HEK293 (cell line): ENCODE measurements around the gene EIF4A3.

ENCODE experiments used
- HOXC10 ChIP-seq: sonication (generic); formaldehyde crosslinking; IDR thresholded peaks from 2 replicates; pipeline ENCODE4 v1.8.1; 2023; ENCODE audit warnings: mild to moderate bottlenecking, missing genetic modification reagents
- KLF7 ChIP-seq: fragments of 450-650 bp; formaldehyde crosslinking; IDR thresholded peaks from 2 replicates; pipeline ENCODE4 v1.5.1; 2016; ENCODE audit warnings: missing biosample characterization, missing genetic modification characterization, borderline replicate concordance
- KLF8 ChIP-seq: fragments of 450-650 bp; formaldehyde crosslinking; IDR thresholded peaks from 2 replicates; pipeline ENCODE4 v1.5.1; 2016; ENCODE audit warnings: missing biosample characterization, missing genetic modification characterization
- PATZ1 ChIP-seq: fragments of 450-650 bp; formaldehyde crosslinking; IDR thresholded peaks from 2 replicates; pipeline ENCODE4 v1.5.1; 2016; ENCODE audit warnings: missing biosample characterization, missing genetic modification characterization
- PBX3 ChIP-seq: sonication (generic); formaldehyde crosslinking; IDR thresholded peaks from 2 replicates; pipeline ENCODE4 v1.8.1; 2022; ENCODE audit warnings: mild to moderate bottlenecking, moderate library complexity, missing genetic modification reagents
- TCF7L2 ChIP-seq: IDR thresholded peaks from 2 replicates; pipeline ENCODE4 v1.6.1; 2011; ENCODE audit warnings: low read depth, mild to moderate bottlenecking, inconsistent platforms, low read length, moderate library complexity, borderline replicate concordance
- ZBTB7A ChIP-seq: fragments of 450-650 bp; formaldehyde crosslinking; IDR thresholded peaks from 2 replicates; pipeline ENCODE4 v1.5.1; 2016; ENCODE audit warnings: low read depth, missing biosample characterization, missing genetic modification characterization
- ZFP37 ChIP-seq: fragments of 450-650 bp; formaldehyde crosslinking; IDR thresholded peaks from 2 replicates; pipeline ENCODE4 v1.5.1; 2016; ENCODE audit warnings: missing biosample characterization, missing genetic modification characterization
- ZFP69B ChIP-seq: fragments of 450-650 bp; formaldehyde crosslinking; IDR thresholded peaks from 2 replicates; pipeline ENCODE4 v1.5.1; 2016; ENCODE audit warnings: missing biosample characterization, missing genetic modification characterization
- ZNF133 ChIP-seq: fragments of 450-650 bp; formaldehyde crosslinking; IDR thresholded peaks from 2 replicates; pipeline ENCODE4 v1.5.1; 2016; ENCODE audit warnings: missing biosample characterization, missing genetic modification characterization
- ZNF223 ChIP-seq: fragments of 450-650 bp; formaldehyde crosslinking; IDR thresholded peaks from 2 replicates; pipeline ENCODE4 v1.5.1; 2016; ENCODE audit warnings: missing biosample characterization, missing genetic modification characterization
- ZNF23 ChIP-seq: fragments of 450-650 bp; formaldehyde crosslinking; IDR thresholded peaks from 2 replicates; pipeline ENCODE4 v1.5.1; 2016; ENCODE audit warnings: missing biosample characterization, missing genetic modification characterization, borderline replicate concordance
- ZNF274 ChIP-seq, 2 experiments: fragments of 200-500 bp in 1 of 2; fragments of 450-650 bp in 1 of 2; sonication (Bioruptor generic) in 1 of 2; formaldehyde crosslinking in 1 of 2; IDR thresholded peaks; 2 replicates each; pipeline versions ENCODE4 v1.5.1 to v1.6.1; 2014 to 2016; ENCODE audit warnings: borderline replicate concordance in 1 of 2, inconsistent platforms in 1 of 2, low read length in 1 of 2, missing biosample characterization in 1 of 2, missing genetic modification characterization in 1 of 2
- ZNF302 ChIP-seq: fragments of 450-650 bp; formaldehyde crosslinking; IDR thresholded peaks from 2 replicates; pipeline ENCODE4 v1.5.1; 2016; ENCODE audit warnings: missing biosample characterization, missing genetic modification characterization, low read depth
- ZNF341 ChIP-seq: fragments of 450-650 bp; formaldehyde crosslinking; IDR thresholded peaks from 2 replicates; pipeline ENCODE4; 2016; ENCODE audit warnings: low read depth, missing biosample characterization, missing genetic modification characterization
- ZNF354C ChIP-seq: fragments of 450-650 bp; formaldehyde crosslinking; IDR thresholded peaks from 2 replicates; pipeline ENCODE4 v1.5.1; 2016; ENCODE audit warnings: missing biosample characterization, missing genetic modification characterization, low read depth, borderline replicate concordance
- ZNF391 ChIP-seq: fragments of 450-650 bp; formaldehyde crosslinking; IDR thresholded peaks from 2 replicates; pipeline ENCODE4 v1.5.1; 2016; ENCODE audit warnings: low read depth, missing biosample characterization, missing genetic modification characterization, borderline replicate concordance
- ZNF449 ChIP-seq: fragments of 450-650 bp; formaldehyde crosslinking; IDR thresholded peaks from 2 replicates; pipeline ENCODE4 v1.5.1; 2017; ENCODE audit warnings: missing biosample characterization, mild to moderate bottlenecking, missing genetic modification characterization, moderate library complexity
- ZNF501 ChIP-seq: fragments of 450-650 bp; formaldehyde crosslinking; IDR thresholded peaks from 2 replicates; pipeline ENCODE4 v1.5.1; 2016; ENCODE audit warnings: missing biosample characterization, missing genetic modification characterization
- ZNF544 ChIP-seq: fragments of 450-650 bp; formaldehyde crosslinking; IDR thresholded peaks from 2 replicates; pipeline ENCODE4 v1.5.0; 2017; ENCODE audit warnings: missing biosample characterization, missing genetic modification characterization
- ZNF561 ChIP-seq: fragments of 450-650 bp; IDR thresholded peaks from 2 replicates; pipeline ENCODE4 v1.5.1; 2018; ENCODE audit warnings: missing biosample characterization, missing genetic modification characterization, borderline replicate concordance
- ZNF658 ChIP-seq: fragments of 450-650 bp; formaldehyde crosslinking; IDR thresholded peaks from 2 replicates; pipeline ENCODE4; 2016; ENCODE audit warnings: missing biosample characterization, missing genetic modification characterization
- ZNF664 ChIP-seq: fragments of 450-650 bp; formaldehyde crosslinking; IDR thresholded peaks from 2 replicates; pipeline ENCODE4 v1.5.1; 2016; ENCODE audit warnings: missing biosample characterization, missing genetic modification characterization
- ZNF677 ChIP-seq: fragments of 450-650 bp; IDR thresholded peaks from 2 replicates; pipeline ENCODE4 v1.5.0; 2018; ENCODE audit warnings: missing biosample characterization, mild to moderate bottlenecking, missing genetic modification characterization, moderate library complexity
- ZNF704 ChIP-seq: fragments of 450-650 bp; formaldehyde crosslinking; IDR thresholded peaks from 2 replicates; pipeline ENCODE4 v1.5.1; 2016; ENCODE audit warnings: missing biosample characterization, missing genetic modification characterization
- ZNF707 ChIP-seq: fragments of 450-650 bp; formaldehyde crosslinking; IDR thresholded peaks from 2 replicates; pipeline ENCODE4 v1.5.1; 2016; ENCODE audit warnings: missing biosample characterization, missing genetic modification characterization
- ZNF76 ChIP-seq: fragments of 450-650 bp; formaldehyde crosslinking; IDR thresholded peaks from 2 replicates; pipeline ENCODE4; 2016; ENCODE audit warnings: low read depth, missing biosample characterization, missing genetic modification characterization, borderline replicate concordance
- ZNF837 ChIP-seq: fragments of 450-650 bp; formaldehyde crosslinking; IDR thresholded peaks from 2 replicates; pipeline ENCODE4 v1.5.1; 2016; ENCODE audit warnings: missing biosample characterization, missing genetic modification characterization
- TF ChIP-seq, protein P1 (sequence below): fragments of 450-650 bp; formaldehyde crosslinking; IDR thresholded peaks from 2 replicates; pipeline ENCODE4 v1.5.1; 2016; ENCODE audit warnings: missing biosample characterization, missing genetic modification characterization

Gene EIF4A3

GRCh38 chr17:80101011-80101945 is 45.6 kb downstream of the EIF4A3 start, which contains the start of gene GAA (continued):
- TF ChIP-seq, protein P1, sequence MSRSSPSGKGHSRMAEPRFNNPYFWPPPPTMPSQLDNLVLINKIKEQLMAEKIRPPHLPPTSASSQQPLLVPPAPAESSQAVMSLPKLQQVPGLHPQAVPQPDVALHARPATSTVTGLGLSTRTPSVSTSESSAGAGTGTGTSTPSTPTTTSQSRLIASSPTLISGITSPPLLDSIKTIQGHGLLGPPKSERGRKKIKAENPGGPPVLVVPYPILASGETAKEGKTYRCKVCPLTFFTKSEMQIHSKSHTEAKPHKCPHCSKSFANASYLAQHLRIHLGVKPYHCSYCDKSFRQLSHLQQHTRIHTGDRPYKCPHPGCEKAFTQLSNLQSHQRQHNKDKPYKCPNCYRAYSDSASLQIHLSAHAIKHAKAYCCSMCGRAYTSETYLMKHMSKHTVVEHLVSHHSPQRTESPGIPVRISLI (tag by site-specific recombination): no peak
- TF ChIP-seq TCF7L2: no peak
- no peak for TF ChIP-seq ZNF133 (tag by site-specific recombination)
- no peak for TF ChIP-seq ZNF837 (tag by site-specific recombination)
- peak; percentile 85 for TF ChIP-seq PATZ1 (tag by site-specific recombination)
- TF ChIP-seq ZNF76 (tag by site-specific recombination): no peak
- TF ChIP-seq ZFP37 (tag by site-specific recombination): no peak
- TF ChIP-seq ZNF23: no peak
- no peak for TF ChIP-seq ZNF302
- no peak; the same call in 1 of the 2 replicates for TF ChIP-seq ZNF677 (tag by site-specific recombination)
- no peak for TF ChIP-seq ZNF544 (tag by site-specific recombination)
- peak; percentile 29; the same call in 1 of the 2 replicates for TF ChIP-seq KLF8
- TF ChIP-seq ZNF274 (IDR thresholded peaks at IDR 0.05; ENCODE audit: low read length): no peak
- no peak for TF ChIP-seq ZNF274 (tag by site-specific recombination; IDR thresholded peaks at IDR 0.05; ENCODE audit: borderline replicate concordance)
- TF ChIP-seq PBX3: peak; percentile 91; the same call in 1 of the 2 replicates
- peak; percentile 75; the same call in 1 of the 2 replicates for TF ChIP-seq ZNF223 (tag by site-specific recombination)
- peak; percentile 97 for TF ChIP-seq ZNF561
- TF ChIP-seq ZBTB7A (tag by site-specific recombination): peak; percentile 48; the same call in 1 of the 2 replicates
- no peak for TF ChIP-seq HOXC10 (CRISPR knock-in tag)
- TF ChIP-seq ZNF341 (tag by site-specific recombination): no peak
- no peak for TF ChIP-seq ZNF704 (tag by site-specific recombination)
- TF ChIP-seq ZNF354C (tag by site-specific recombination): no peak
- TF ChIP-seq KLF7 (tag by site-specific recombination): no peak
- TF ChIP-seq ZNF449 (tag by site-specific recombination): peak; percentile 70; the same call in 1 of the 2 replicates
- no peak; the same call in 1 of the 2 replicates for TF ChIP-seq ZNF391 (tag by site-specific recombination)
- no peak for TF ChIP-seq ZNF664 (tag by site-specific recombination)
- TF ChIP-seq ZFP69B (tag by site-specific recombination): 0 out of 2 replicates have a peak, but pooled peaks have one; percentile 22
- no peak for TF ChIP-seq ZNF658 (tag by site-specific recombination)
- peak; percentile 73 for TF ChIP-seq ZNF501 (tag by site-specific recombination)
- TF ChIP-seq ZNF707: no peak
